PC-9 (cell line): Measurements from ENCODE around the gene DOCK7. TPM values are rescaled to one million over a fixed set of nuclear protein-coding genes. Genes with fewer than 3 reads are reported as not detected.

ENCODE experiments used
- BruUV-seq: library from RNA; stranded (reverse); fragments of 400-500 nt; replicated peaks from 2 replicates; lab custom pipeline; 2021; lab: Mats Ljungman, UMichigan
- CTCF ChIA-PET: fragments of 300-600 bp; sonication (Branson Sonifier 250); formaldehyde crosslinking; loops from one replicate; lab custom pipeline; 2022; ENCODE audit warnings: antibody characterized with exemption; lab: Charles Lee
- POLR2A ChIA-PET: fragments of 300-600 bp; sonication (Branson Sonifier 250); formaldehyde crosslinking; loops from one replicate; lab custom pipeline; 2022; ENCODE audit warnings: antibody characterized with exemption; ENCODE audit not compliant: unreplicated experiment; lab: Charles Lee
- DNase-seq, 2 experiments: peaks; one replicate each; pipeline versions ENCODE4 v3.0.0 to v3.0.0-alpha.2; 2015 to 2022; ENCODE audit warnings: mixed read lengths in 1 of 2
- H2AFZ ChIP-seq: fragments of 200-600 bp; sonication (generic); 2 replicates; pipeline ENCODE4 v1.8.1; 2017; ENCODE audit warnings: antibody characterized with exemption
- H3F3A ChIP-seq: fragments of 200-600 bp; sonication (generic); 2 replicates; pipeline ENCODE4 v1.8.1; 2017; ENCODE audit warnings: antibody characterized with exemption, mild to moderate bottlenecking, low read depth; ENCODE audit not compliant: insufficient read depth
- H3K27ac ChIP-seq: fragments of 200-600 bp; sonication (generic); 2 replicates; pipeline ENCODE4 v1.6.1; 2016; ENCODE audit warnings: mixed run types
- H3K27me3 ChIP-seq: fragments of 200-600 bp; sonication (generic); 2 replicates; pipeline ENCODE4 v1.6.1; 2016; ENCODE audit warnings: low read depth, mixed run types; ENCODE audit not compliant: insufficient read depth
- H3K36me3 ChIP-seq: fragments of 200-600 bp; sonication (generic); 2 replicates; pipeline ENCODE4 v1.6.1; 2016; ENCODE audit warnings: low read depth, mixed run types
- H3K4me1 ChIP-seq: fragments of 200-600 bp; sonication (generic); replicated peaks from 2 replicates; pipeline ENCODE4 v1.6.1; 2016; ENCODE audit warnings: mixed run types; ENCODE audit not compliant: insufficient read depth
- H3K4me2 ChIP-seq: fragments of 200-600 bp; sonication (generic); 2 replicates; pipeline ENCODE4 v1.6.1; 2017; ENCODE audit warnings: mixed run types
- H3K4me3 ChIP-seq: fragments of 200-600 bp; sonication (generic); 2 replicates; pipeline ENCODE4 v1.6.1; 2016; ENCODE audit warnings: mixed run types
- H3K79me2 ChIP-seq: fragments of 200-600 bp; sonication (generic); 2 replicates; pipeline ENCODE4 v1.6.1; 2017; ENCODE audit warnings: low read depth, mixed run types
- H3K9me2 ChIP-seq: fragments of 200-600 bp; sonication (generic); 2 replicates; pipeline ENCODE4 v1.8.1; 2017; ENCODE audit warnings: mild to moderate bottlenecking; ENCODE audit not compliant: insufficient read depth
- H3K9me3 ChIP-seq: fragments of 200-600 bp; sonication (generic); 2 replicates; pipeline ENCODE4 v1.8.1; 2016; ENCODE audit warnings: low read depth; ENCODE audit not compliant: insufficient read depth
- H4K20me1 ChIP-seq: fragments of 200-600 bp; sonication (generic); 2 replicates; pipeline ENCODE4 v1.8.1; 2017; ENCODE audit not compliant: insufficient read depth
- CTCF ChIP-seq: fragments of 200-600 bp; sonication (generic); conservative IDR thresholded peaks from 2 replicates; pipeline ENCODE4 v1.6.1; 2017; ENCODE audit warnings: mixed run types, antibody characterized with exemption, mild to moderate bottlenecking, moderate library complexity
- EZH2 ChIP-seq: fragments of 200-600 bp; sonication (generic); IDR thresholded peaks from 2 replicates; pipeline ENCODE4 v1.8.0; 2017; ENCODE audit warnings: antibody characterized with exemption, low read depth
- intact Hi-C: fragments of 100-400 bp; cut with micrococcal nuclease; formaldehyde crosslinking; loops from one replicate; pipeline ENCODE4 v1.10.0; 2022; ENCODE audit not compliant: unreplicated experiment
- total RNA-seq: library from RNA; stranded (reverse); gene quantifications from 2 replicates; pipeline ENCODE4 v1.2.3, GENCODE V29; 2021

DOCK7 gene
- total RNA-seq, 1 experiment from 2014 or later = 34.0 TPM

- ChIA-PET CTCF (interaction anchor here (0.5 to 1.5 kb wide), 3 partner anchors 237 to 1507 kb away, joined by 3 to 13 read pairs (median 4); no protein-coding TSS in a partner anchor), POLR2A (no interaction called here)
- no TSS peak for BruUV-seq
Observed at GRCh38 chr1:62509028-62509427, 179.2 kb downstream of the DOCK7 start.

DNA sequence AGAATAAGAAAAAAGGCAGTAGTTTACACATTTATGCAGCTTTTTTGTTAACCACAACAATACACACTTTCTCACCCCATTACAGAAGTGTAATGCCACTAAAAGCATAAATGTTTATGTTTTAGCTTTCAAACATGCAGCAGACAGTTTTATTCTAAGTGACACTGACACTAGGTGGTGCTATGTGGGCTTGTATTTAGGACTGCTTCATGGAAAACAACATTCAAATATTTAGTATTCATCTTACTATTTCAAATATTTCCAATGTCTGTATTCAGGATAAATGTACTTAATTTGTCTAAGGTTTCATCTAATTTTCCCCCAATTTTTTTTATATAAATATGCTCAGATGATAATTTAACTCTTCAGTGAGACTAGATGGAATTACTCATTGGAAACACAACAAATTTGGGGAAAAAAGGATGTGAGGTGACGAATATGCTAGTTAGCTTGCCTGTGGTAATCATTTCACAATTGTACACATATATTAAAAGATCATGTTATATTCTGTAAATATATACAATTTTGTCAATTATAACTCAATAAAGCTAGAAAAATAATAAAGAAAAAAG lies 179.9 kb downstream of the DOCK7 start:
- POLR2A ChIA-PET = no interaction called here
- Histone ChIP-seq H3K4me2 (no peak overlapping the region), H3K27me3 (no peaks in the 10 kb centered on the region), H3K27ac (no peak overlapping the region), H3F3A (no peaks in the 10 kb centered on the region), H3K79me2 (no peaks in the 10 kb centered on the region), H3K9me2 (no peaks in the 10 kb centered on the region), H3K4me1 (no peaks in the 10 kb centered on the region), H4K20me1 (no peaks in the 10 kb centered on the region), H2AFZ (no peak overlapping the region), H3K4me3 (no peak overlapping the region), H3K9me3 (no peaks in the 10 kb centered on the region), H3K36me3 (no peaks in the 10 kb centered on the region)
- peak; percentile 3 to 37 for DNase-seq
- TF ChIP-seq CTCF = peak; percentile 70
- TF ChIP-seq EZH2 = no peak
- no TSS peak for BruUV-seq
- CTCF ChIA-PET = interaction anchor here (0.5 to 1.4 kb wide), 3 partner anchors 18 to 1507 kb away, joined by 4 to 13 read pairs (median 10); no protein-coding TSS in a partner anchor
- intact Hi-C loops = loop anchor here (1.0 kb wide), 1 partner anchor 238 kb away; no protein-coding TSS in a partner anchor

More at GRCh38 chr1:62509028-62509427, 179.2 kb downstream of the DOCK7 start:
- TF ChIP-seq EZH2 = no peak
- no peak for TF ChIP-seq CTCF
- Histone ChIP-seq H3K4me1 (no peaks in the 10 kb centered on the region), H3K27me3 (no peaks in the 10 kb centered on the region), H2AFZ (no peak overlapping the region), H3F3A (no peaks in the 10 kb centered on the region), H3K4me2 (no peak overlapping the region), H3K9me3 (no peaks in the 10 kb centered on the region), H3K36me3 (no peaks in the 10 kb centered on the region), H3K9me2 (no peaks in the 10 kb centered on the region), H3K4me3 (no peak overlapping the region), H4K20me1 (no peaks in the 10 kb centered on the region), H3K79me2 (no peaks in the 10 kb centered on the region), H3K27ac (no peak overlapping the region)
- no peak for DNase-seq
- intact Hi-C loops = no loop called here

DNA sequence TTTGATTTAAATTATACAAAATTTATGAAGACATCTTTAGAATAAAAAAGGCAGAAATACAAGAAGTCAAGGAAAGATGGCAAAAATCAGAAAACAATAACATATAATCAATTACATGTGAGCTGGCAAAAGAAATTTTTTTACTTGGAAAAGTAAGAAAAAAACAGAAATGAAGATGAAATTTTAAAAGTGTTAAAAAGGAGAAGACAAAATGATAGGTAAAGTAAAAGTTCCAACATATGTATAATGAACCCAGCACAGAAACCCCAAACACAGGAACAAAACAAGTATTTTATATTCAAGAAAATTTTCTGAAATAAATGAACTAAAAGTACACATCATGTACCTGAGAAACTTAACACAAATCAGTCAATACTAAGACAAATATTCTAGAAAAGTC lies 188.0 kb downstream of the DOCK7 start:
- H4K20me1 ChIP-seq = no peaks in the 10 kb centered on the region
- H3K27me3 ChIP-seq = no peaks in the 10 kb centered on the region
- no peak for DNase-seq
- H3K9me2 ChIP-seq = peaks cover 4% of the 10 kb centered on the region; the same call in 1 of the 2 replicates
- intact Hi-C loops = no loop called here
- H3K36me3 ChIP-seq = peaks cover 4% of the 10 kb centered on the region; the same call in 1 of the 2 replicates
- H3K27ac ChIP-seq = no peak overlapping the region
- BruUV-seq = no TSS peak
- H3K4me2 ChIP-seq = no peak overlapping the region
- H3K4me3 ChIP-seq = no peak overlapping the region
- no peak overlapping the region for H2AFZ ChIP-seq
- no peaks in the 10 kb centered on the region for H3K79me2 ChIP-seq
- ChIA-PET POLR2A (interaction anchor here (0.5 kb wide), 1 partner anchor 272 kb away, joined by 4 read pairs; no protein-coding TSS in a partner anchor), CTCF (interaction anchor here (0.6 kb wide), 3 partner anchors 248 to 418 kb away, joined by 3 to 4 read pairs (median 3); no protein-coding TSS in a partner anchor)
- H3K4me1 ChIP-seq = no peaks in the 10 kb centered on the region
- no peaks in the 10 kb centered on the region; the same call in 1 of the 2 replicates for H3F3A ChIP-seq
- no peaks in the 10 kb centered on the region for H3K9me3 ChIP-seq
- TF ChIP-seq EZH2 = no peak
- TF ChIP-seq CTCF = no peak
